HL-60/S4 treated with phorbol 12-myristate 13-acetate at 8.2 ng/mL for 4 days and 3 days (cell line): Measurements from ENCODE around the gene SEL1L3.
"Not testable (repeated sequence)": the region's sequence is repeated elsewhere in the genome, so short reads cannot be mapped to it uniquely, and the experiment has no call there.

Experiments
- in situ Hi-C: fragments of 300-500 bp; cut with MboI; formaldehyde crosslinking; loops from 2 replicates; pipeline ENCODE4 v1.15.0; 2022; ENCODE audit warnings: low sequenced_read_pairs

The SEL1L3 gene

GRCh38 chr4:25879991-25880651 lies 17.3 kb upstream of the SEL1L3 start:
- in situ Hi-C loops: no loop called here

- in situ Hi-C loops: no loop called here
Observed at GRCh38 chr4:25879587-25879986, 16.8 kb upstream of the SEL1L3 start.

- in situ Hi-C loops: no loop called here
Observed at GRCh38 chr4:25879091-25879584, 16.4 kb upstream of the SEL1L3 start.

- in situ Hi-C loops: no loop called here
Observed at GRCh38 chr4:25878676-25879075, 15.9 kb upstream of the SEL1L3 start.

GRCh38 chr4:25875281-25875745 lies 12.5 kb upstream of the SEL1L3 start:
- in situ Hi-C loops: no loop called here

- in situ Hi-C loops: no loop called here
Observed at GRCh38 chr4:25874655-25875054, 11.9 kb upstream of the SEL1L3 start.

GRCh38 chr4:25873632-25874129 lies 10.9 kb upstream of the SEL1L3 start:
- in situ Hi-C loops: no loop called here

GRCh38 chr4:25872851-25873631 lies 10.3 kb upstream of the SEL1L3 start:
- in situ Hi-C loops: no loop called here

- in situ Hi-C loops: no loop called here
Observed at GRCh38 chr4:25870081-25870480, 7.3 kb upstream of the SEL1L3 start.

- in situ Hi-C loops: no loop called here
Observed at GRCh38 chr4:25867781-25868294, 5.0 kb upstream of the SEL1L3 start.

- in situ Hi-C loops: not testable (repeated sequence)
Observed at GRCh38 chr4:25866401-25866800, 3.6 kb upstream of the SEL1L3 start.

- in situ Hi-C loops: no loop called here
Observed at GRCh38 chr4:25865586-25865985, 2.8 kb upstream of the SEL1L3 start.

GRCh38 chr4:25863831-25864418 lies 1.1 kb upstream of the SEL1L3 start:
- in situ Hi-C loops: no loop called here

GRCh38 chr4:25863347-25863784 lies 578 bp upstream of the SEL1L3 start:
- in situ Hi-C loops: no loop called here

- in situ Hi-C loops: no loop called here
Observed at GRCh38 chr4:25861951-25862410, 807 bp downstream of the SEL1L3 start.

- in situ Hi-C loops: no loop called here
Observed at GRCh38 chr4:25861280-25861950, 1.4 kb downstream of the SEL1L3 start.

GRCh38 chr4:25860586-25861279 lies 2.1 kb downstream of the SEL1L3 start:
- in situ Hi-C loops: no loop called here

GRCh38 chr4:25859429-25860148 lies 3.2 kb downstream of the SEL1L3 start:
- in situ Hi-C loops: no loop called here

- in situ Hi-C loops: no loop called here
Observed at GRCh38 chr4:25857851-25858400, 4.9 kb downstream of the SEL1L3 start.
